Adrenal gland (tissue), 12 donors: Measurements from ENCODE around the gene PCSK1N. TPM values are rescaled to one million over a fixed set of nuclear protein-coding genes. Genes with fewer than 3 reads are reported as not detected.

ENCODE experiments used
- DNase-seq, 7 donors: peaks; one replicate each; pipeline ENCODE4 v3.0.0-alpha.2; 2019 to 2020
- H3K27ac ChIP-seq, 5 donors: fragments of 200-600 bp; sonication (generic) in 4 of 5; 1 replicate in 3 of 5; 2 replicates in 2 of 5; pipeline versions ENCODE4 v1.5.1 to v1.8.0; 2016 to 2020; ENCODE audit warnings: mild to moderate bottlenecking in 1 of 5
- H3K27me3 ChIP-seq: fragments of 200-600 bp; 2 replicates; pipeline ENCODE4 v1.8.0; 2021
- H3K36me3 ChIP-seq, 2 donors: fragments of 200-600 bp; replicated peaks in 1 of 2; 1 replicate in 1 of 2; 2 replicates in 1 of 2; pipeline versions ENCODE4 v1.5.1 to v1.8.0; 2018 to 2022
- H3K4me1 ChIP-seq, 2 donors: fragments of 200-600 bp; replicated peaks in 1 of 2; 1 replicate in 1 of 2; 2 replicates in 1 of 2; pipeline versions ENCODE4 v1.5.1 to v1.8.0; 2018 to 2021
- H3K4me3 ChIP-seq, 4 donors: fragments of 200-600 bp; sonication (generic) in 3 of 4; one replicate each; pipeline ENCODE4 v1.5.1; 2016 to 2018
- H3K9me3 ChIP-seq, 3 donors: fragments of 200-600 bp; sonication (generic) in 1 of 3; replicated peaks in 1 of 3; 1 replicate in 2 of 3; 2 replicates in 1 of 3; pipeline versions ENCODE4 v1.5.1 to v1.8.0; 2016 to 2021
- POLR2A ChIP-seq, 2 donors: fragments of 450-650 bp; IDR thresholded peaks; one replicate each; pipeline ENCODE4 v1.6.1; 2017; ENCODE audit warnings: antibody characterized with exemption in 2 of 2, mild to moderate bottlenecking in 2 of 2, moderate library complexity in 1 of 2
- WGBS, 4 donors: extraction: QIAGEN DNeasy Blood & Tissue Kit in 2 of 4; methylation state at CpG; one replicate each; pipeline versions ENCODE4 v1.1.5 to v1.1.7; 2013 to 2017; 5-methylcytosine and 5-hydroxymethylcytosine counted together
- intact Hi-C, 2 donors: fragments of 100-400 bp; cut with DNase I; formaldehyde crosslinking; loops; one replicate each; pipeline versions ENCODE4 v1.14.1 to v1.15.0; 2022 to 2023
- polyA plus RNA-seq, 3 donors: library from polyadenylated mRNA; stranded (reverse); fragments of 200-250 nt in 2 of 3; fragments of 350-450 nt in 1 of 3; fragmentation: Illumina TruSeq in 1 of 3; extraction: RNeasy Lipid Tissue Mini Kit (QIAGEN cat#74804) in 1 of 3; gene quantifications; one replicate each; pipeline ENCODE4 v1.2.3, GENCODE V29; 2013 to 2014
- total RNA-seq, 9 donors: library from RNA; depleted of rRNA in 4 of 9; stranded (reverse); fragments of >200 nt in 4 of 9; fragments of 120-200 nt in 1 of 9; fragmentation: NEBNext Ultra II Directional in 1 of 9; extraction: Animal tissue kit (Norgen Biotek cat#: 25700) in 1 of 9; gene quantifications; one replicate each; pipeline versions ENCODE4 v1.1.0 to v1.2.4, GENCODE V29; 2013 to 2023
- TF ChIP-seq, protein P1 (sequence below), 6 experiments: fragments of 450-650 bp in 4 of 6; fragments of 200-600 bp in 2 of 6; sonication (generic) in 1 of 6; IDR thresholded peaks; 1 replicate in 5 of 6; 2 replicates in 1 of 6; pipeline versions ENCODE4 v1.5.1 to v1.8.0; 2016 to 2021; ENCODE audit warnings: antibody characterized with exemption in 6 of 6, mild to moderate bottlenecking in 2 of 6, moderate library complexity in 1 of 6
- donor health status: healthy with polysubstance abuse.
- donor health status: Bipolar disorder and iron deficiency.
- donor health status: DM: yes; HTN: yes; CAD: no.
- donor health status: DM: no; HTN: no; CAD: no.
- donor health status: DM: no; HTN: no; CAD: no.
- donor health status: DM: yes; HTN: yes; CAD: no.

PCSK1N gene
- total and polyA plus RNA-seq, 12 donors = 0.24 to 297 (median 7.2) TPM

DNA sequence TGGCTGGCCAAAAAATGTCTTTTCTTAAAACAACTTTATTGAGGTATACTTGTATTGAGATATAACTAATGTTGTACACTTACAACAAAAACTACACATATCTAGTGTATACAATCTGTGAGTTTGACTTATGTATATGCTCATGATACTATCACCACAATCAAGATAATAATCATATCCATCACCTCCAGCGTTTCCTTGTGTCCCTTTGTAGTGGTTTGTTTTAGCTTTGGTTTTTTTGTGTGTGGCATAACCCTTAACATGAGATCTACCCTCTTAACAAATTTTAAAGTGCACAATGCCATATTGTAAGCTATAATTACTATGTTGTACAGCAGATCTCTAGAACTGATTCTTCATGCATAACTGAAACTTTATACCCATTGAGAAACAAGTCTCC lies 13.4 kb upstream of the PCSK1N start:
- Histone ChIP-seq H3K4me3 (no peak overlapping the region), H3K27me3 (peaks cover 29% of the 10 kb centered on the region), H3K4me1 (no peaks in the 10 kb centered on the region), H3K36me3 (no peaks in the 10 kb centered on the region), H3K9me3 (no peaks in the 10 kb centered on the region), H3K27ac (no peak overlapping the region)
- no peak for DNase-seq
- TF ChIP-seq POLR2A (IDR thresholded peaks at IDR 0.05) = no peak
- TF ChIP-seq, protein P1, sequence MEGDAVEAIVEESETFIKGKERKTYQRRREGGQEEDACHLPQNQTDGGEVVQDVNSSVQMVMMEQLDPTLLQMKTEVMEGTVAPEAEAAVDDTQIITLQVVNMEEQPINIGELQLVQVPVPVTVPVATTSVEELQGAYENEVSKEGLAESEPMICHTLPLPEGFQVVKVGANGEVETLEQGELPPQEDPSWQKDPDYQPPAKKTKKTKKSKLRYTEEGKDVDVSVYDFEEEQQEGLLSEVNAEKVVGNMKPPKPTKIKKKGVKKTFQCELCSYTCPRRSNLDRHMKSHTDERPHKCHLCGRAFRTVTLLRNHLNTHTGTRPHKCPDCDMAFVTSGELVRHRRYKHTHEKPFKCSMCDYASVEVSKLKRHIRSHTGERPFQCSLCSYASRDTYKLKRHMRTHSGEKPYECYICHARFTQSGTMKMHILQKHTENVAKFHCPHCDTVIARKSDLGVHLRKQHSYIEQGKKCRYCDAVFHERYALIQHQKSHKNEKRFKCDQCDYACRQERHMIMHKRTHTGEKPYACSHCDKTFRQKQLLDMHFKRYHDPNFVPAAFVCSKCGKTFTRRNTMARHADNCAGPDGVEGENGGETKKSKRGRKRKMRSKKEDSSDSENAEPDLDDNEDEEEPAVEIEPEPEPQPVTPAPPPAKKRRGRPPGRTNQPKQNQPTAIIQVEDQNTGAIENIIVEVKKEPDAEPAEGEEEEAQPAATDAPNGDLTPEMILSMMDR (IDR thresholded peaks at IDR 0.05) = no peak
- 57 to 69% (median 62%) methylated on average over 1 of the region's 1 CpG for WGBS, 4 donors
- intact Hi-C loops = no loop called here

DNA sequence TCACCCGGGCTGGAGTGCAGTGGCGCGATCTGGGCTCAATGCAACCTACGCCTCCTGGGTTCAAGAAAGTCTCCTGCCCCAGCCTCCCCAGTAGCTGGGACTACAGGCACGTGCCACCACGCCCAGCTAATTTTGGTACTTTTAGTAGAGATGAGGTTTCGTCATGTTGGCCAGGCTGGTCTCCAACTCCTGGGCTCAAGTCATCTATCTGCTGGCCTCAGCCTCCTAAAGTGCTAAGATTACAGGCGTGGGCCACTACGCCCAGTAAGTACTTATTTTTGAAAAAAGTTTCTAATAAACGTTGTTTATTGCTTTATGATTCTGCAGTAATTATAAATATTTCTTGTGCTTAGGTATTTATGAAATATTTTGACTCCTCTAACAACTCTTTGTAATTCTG lies 4.3 kb upstream of the PCSK1N start:
- no peaks in the 10 kb centered on the region for H3K9me3 ChIP-seq
- H3K4me3 ChIP-seq = no peak overlapping the region
- H3K4me1 ChIP-seq = no peaks in the 10 kb centered on the region
- no peak overlapping the region for H3K27ac ChIP-seq
- TF ChIP-seq, protein P1 (IDR thresholded peaks at IDR 0.05) = no peak
- no peak for TF ChIP-seq POLR2A (IDR thresholded peaks at IDR 0.05)
- no peaks in the 10 kb centered on the region for H3K36me3 ChIP-seq
- 78 to 85% (median 79%) methylated on average over 10 of the region's 10 CpGs for WGBS, 4 donors
- intact Hi-C loops = no loop called here
- H3K27me3 ChIP-seq = peaks cover 17% of the 10 kb centered on the region
- DNase-seq = no peak

DNA sequence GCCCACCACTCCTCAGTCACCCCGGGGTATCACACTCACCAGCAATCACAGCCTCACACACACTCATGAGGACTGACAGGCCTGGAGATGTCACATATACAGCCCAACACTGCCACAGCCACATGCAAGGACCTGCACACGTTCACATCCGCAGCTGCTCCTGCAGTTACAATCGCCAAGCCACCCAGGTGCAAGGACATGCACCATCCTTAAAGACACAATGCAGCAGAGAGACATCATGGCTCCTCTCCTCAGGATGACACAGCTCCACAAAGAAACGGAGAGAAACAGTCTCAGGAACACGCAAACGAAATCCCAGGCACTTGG lies 1.1 kb downstream of the PCSK1N start:
- Histone ChIP-seq H3K36me3 (no peaks in the 10 kb centered on the region), H3K27ac (peak overlapping the region in 1 of 5 donors; percentile 38), H3K4me3 (no peak overlapping the region), H3K4me1 (no peaks in the 10 kb centered on the region), H3K9me3 (no peaks in the 10 kb centered on the region), H3K27me3 (peaks cover 51% of the 10 kb centered on the region)
- intact Hi-C loops = no loop called here
- WGBS, 4 donors = 13 to 43% (median 27%) methylated on average over 3 to 7 of the region's 7 CpGs
- DNase-seq = no peak
- TF ChIP-seq, protein P1 (IDR thresholded peaks at IDR 0.05) = no peak

DNA sequence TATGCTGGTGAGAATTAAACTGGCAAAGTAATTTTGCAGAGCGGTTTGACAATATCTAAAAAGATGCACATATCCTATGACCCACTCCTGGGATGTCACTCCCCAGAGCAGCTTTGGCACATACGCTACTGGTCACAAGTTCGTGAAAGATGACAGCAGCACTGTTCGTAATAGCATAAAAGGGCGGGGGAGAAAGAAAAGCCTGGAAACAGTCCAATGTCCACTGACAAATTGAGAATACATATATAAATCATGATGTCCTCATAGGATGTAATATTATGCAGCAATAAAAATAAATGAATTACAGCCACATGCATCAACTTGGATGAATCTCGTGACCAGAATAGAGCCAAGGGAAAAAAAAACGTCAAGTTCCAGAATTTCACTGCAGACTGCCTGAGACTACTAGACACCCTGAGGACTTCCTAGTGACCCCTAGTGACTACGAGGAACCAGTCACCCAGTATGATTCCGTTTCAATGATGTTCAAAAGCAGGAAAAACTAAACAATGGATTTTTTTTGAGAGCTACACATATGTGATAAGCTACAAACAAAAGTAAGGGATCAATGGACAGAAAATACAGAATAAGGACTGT lies 1.8 kb downstream of the PCSK1N start:
- no peaks in the 10 kb centered on the region for H3K36me3 ChIP-seq
- H3K4me3 ChIP-seq = no peak overlapping the region
- peaks cover 55% of the 10 kb centered on the region for H3K27me3 ChIP-seq
- no peaks in the 10 kb centered on the region for H3K4me1 ChIP-seq
- no peaks in the 10 kb centered on the region for H3K9me3 ChIP-seq
- TF ChIP-seq, protein P1 (IDR thresholded peaks at IDR 0.05) = no peak
- no peak for TF ChIP-seq POLR2A (IDR thresholded peaks at IDR 0.05)
- H3K27ac ChIP-seq = peak overlapping the region in 1 of 5 donors; percentile 38
- intact Hi-C loops = no loop called here
- WGBS, 4 donors = 30 to 54% (median 45%) methylated on average over 9 of the region's 9 CpGs
- peak in 1 of 7 donors; percentile 53 for DNase-seq
